HG03571 (cell line): ENCODE data around the gene LRRC36.

Source experiments
- ATAC-seq: cut with Tn5 transposase; IDR thresholded peaks from one replicate; pipeline ENCODE4 v1.9.1; 2021; ENCODE audit not compliant: unreplicated experiment

LRRC36 gene

DNA sequence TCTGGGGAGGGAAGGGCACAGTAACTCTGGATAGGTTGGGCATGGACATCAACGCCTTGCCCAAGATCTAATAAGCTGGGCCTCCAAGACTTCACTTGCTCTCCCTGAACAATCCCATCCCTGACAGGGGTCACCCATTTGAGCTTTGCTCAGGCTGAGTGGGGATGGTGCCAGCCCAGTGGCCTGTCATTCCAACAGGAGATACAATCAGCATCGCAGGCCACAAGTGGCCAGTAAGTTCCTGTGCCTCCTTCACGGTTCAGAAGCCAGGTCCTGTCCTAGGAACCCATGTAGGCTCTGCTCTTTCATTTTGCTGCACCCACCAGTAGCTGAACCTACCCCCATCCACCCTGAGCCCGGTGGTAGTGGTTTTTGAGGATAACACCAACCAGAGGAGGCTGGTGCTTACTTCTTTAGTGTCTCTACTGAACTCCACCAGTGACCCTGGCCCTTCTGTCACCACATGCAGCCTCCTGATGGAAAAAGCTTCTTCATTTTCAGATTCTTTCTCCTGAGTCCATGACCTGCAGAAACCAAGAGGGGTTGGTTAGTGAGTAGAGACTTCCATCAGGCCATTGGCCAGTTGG lies 32.4 kb upstream of the LRRC36 start:
- ATAC-seq: no peak

DNA sequence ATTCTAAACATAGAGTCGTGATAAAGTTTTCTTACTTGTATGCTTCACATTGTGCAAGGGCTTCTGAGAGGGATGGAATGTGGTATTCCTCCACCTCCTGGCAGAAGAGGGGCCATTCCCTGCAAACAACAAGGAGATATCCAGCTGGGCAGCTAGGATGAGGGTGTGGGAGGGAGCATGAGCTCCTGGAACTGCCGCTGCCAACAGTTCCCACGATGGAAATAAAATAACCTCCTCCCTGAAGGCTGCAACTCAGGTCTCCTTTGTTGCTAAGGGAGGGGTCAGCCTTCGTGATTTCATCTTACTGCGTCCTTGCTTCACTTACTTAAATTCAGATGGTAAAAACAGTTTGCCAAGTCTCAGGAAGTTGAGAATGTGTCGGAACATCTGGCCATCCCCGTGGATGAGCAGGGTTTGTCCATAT lies 31.7 kb upstream of the LRRC36 start:
- no peak for ATAC-seq

DNA sequence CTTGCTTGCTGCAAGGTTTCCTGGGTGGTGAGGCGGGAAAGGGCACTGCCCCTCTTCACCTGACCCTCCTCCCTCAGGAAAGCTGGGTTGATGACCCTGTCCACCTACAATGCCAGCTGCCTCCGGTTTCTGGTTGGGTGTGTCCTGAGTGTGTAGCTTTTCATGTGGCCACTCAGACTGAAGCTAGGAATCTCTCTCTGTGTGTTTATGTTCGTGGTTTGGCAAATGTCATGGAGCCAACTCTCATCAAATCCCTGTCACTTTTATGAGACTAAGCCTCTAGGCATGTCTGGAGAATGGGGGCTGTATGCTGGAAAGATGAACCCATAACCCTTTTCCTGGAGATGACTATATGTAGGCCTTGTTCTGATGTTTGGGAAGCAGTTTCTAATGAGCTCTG lies 30.2 kb upstream of the LRRC36 start:
- no peak for ATAC-seq

DNA sequence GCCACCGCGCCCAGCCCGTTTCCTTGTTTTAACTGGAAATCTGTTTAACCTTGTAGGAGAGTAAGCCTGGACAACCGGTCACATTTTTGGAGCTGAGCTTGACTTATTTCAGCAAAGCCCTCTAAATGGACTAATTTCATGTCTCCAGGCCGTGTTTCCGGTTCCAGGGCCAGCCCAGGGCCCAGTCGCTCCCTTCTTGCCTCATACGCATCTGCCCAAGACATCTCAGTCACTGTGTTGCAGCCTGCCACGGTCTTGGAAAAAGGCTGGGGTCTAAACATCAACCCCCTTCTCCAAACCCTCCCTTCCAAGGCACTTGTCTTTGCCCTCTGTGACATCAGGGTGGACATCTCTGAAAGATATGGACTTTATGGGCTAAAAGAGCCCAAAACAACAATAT lies 28.3 kb upstream of the LRRC36 start:
- ATAC-seq: no peak

DNA sequence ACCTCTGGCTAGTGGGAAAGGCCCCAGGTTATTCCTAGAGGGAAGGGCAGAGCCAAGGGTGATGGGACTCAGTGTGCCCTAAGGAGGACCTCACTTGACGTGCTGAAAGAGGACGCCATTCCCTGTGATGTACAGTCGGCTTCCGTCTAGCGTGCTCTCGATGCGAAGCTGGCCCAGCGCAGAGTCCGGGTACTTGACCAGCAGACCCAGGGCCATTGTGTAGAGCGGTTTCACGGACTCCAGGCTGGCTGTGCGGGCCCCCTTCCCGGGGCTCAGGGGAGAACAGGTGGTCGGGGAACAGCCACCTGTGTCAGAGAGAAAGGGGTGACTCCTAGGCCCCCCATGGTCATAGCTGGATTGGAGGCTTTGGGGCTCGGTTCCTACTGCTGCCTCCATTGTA lies 27.3 kb upstream of the LRRC36 start:
- ATAC-seq: no peak

DNA sequence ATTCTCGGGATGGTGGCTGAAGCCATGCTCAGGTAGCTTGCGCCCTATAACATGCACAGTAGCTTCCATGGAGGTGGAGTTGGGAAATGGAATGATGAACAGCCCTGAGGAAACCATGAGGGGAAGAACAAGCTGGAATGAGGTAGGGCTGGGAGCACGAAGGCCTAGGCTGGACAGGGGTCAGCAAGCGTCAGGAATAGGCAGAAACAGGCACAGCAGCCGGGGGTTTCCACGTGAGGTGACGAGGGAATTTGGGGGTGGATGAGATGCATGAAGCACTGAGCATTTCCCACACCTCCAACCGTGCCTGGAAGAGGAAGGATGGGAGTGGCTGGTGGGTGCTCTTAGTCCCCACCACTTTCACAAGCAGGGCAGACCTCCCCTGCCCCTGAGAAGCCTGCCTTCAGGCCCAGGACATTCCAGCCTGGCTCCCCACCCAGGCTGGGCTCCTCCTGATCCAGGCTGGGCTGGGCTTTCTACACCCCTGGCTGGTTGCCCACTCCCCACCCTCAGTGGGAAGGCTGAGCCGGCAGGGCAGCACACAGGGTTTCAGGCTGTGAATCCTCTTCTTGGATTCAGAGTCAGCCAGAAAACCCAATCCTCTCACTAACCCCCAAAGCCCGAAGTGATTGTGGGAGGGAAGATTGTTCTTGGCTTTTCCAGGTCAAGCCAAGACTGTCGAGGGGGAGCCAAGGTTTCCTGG lies 25.4 kb upstream of the LRRC36 start:
- ATAC-seq: no peak

DNA sequence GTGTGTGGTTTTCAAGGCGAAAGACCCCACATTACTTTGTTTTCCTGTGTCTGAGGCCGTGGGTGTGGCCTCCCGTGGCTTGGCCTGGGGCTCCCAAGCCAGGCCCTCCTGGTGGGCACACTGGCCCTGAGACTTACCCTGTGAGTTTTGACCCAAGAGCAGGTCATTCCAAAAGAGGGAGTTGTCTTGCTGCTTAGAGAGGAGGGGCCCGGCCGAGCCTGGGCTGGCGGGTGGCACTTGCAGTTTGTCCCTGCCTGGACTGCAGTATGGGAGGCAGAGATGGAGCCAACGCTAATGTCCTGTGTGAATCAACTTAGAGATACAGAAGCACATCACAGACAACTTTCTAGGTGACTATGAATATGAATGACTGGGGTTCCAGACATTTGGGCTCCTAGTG lies 24.5 kb upstream of the LRRC36 start:
- ATAC-seq: no peak

DNA sequence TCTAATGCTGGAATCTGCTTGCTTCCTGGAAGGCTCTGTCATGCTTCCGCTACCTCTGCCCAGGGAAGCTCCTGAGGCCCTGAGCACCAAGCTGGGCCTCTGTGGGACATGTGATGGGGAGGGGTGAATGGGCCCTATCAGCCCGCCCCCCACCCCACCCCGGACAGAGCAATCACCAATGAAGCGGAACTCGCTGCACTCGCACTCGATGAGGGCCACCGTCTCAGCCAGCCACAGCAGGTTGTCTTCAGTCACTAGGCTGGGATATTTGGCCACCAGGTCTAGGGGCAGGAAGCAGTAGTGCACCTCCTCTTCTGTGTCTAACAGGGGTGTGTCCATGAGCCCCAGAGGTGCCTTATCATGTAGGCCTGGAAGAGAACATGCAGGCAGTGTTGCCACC lies 23.6 kb upstream of the LRRC36 start:
- no peak for ATAC-seq

DNA sequence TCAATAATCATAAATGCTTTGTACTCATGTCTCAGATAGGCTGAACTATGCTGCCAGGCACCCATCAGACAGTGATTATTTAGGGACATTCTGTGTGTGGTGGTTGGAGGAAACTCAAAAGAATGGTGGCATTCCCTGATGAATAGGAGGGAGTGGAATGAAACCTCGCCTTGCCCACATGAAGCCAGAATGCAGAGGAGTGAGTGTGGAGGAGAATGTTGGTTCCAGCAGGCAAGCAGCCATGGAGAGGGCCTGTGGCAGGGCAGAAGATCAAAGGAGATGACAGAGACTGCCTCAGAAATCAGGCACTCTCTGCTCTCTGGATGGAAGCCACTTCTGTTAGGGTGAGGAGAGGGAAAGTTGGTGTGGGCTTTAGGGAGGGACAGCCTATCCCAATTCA lies 22.6 kb upstream of the LRRC36 start:
- no peak for ATAC-seq

DNA sequence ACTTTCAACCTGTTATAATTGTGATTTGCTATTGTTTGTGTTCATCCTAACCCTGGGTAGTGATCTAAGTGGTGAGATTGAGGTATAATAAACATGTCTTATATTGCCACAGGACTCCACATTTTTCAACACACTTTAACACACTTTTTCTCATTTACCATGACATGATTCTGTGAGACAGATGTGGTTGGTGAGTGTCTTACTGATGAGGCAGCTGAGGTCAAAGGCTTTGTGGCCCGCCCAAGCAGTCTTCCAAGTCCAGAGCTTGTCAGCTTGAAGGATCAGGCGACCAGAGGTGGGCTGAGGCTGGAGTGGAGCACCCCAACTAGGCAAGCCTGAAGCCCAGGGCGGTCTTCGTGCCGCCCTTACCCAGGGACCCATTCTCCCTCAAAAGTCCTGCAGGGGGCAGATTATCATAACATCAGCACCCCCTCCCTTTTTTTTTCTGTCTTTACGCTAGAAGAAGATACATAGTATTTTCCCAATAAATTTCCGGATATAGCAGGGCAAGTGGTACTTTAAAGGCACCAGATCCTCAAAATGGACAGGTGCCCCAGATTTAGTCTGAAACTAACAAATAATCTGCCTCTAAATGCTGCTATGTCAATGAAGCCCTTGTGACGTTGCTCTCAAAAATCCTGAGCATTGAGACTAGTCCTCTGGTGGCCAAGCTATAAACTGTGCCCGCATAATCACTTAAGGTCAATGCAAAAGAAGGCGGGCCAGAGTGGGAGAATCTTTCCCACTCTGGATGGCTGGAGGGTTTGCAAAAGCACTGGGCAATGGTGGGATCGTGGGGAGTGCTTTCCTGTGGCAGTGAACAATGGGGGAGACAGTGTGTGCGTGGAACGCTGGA lies 21.2 kb upstream of the LRRC36 start:
- ATAC-seq: no peak

DNA sequence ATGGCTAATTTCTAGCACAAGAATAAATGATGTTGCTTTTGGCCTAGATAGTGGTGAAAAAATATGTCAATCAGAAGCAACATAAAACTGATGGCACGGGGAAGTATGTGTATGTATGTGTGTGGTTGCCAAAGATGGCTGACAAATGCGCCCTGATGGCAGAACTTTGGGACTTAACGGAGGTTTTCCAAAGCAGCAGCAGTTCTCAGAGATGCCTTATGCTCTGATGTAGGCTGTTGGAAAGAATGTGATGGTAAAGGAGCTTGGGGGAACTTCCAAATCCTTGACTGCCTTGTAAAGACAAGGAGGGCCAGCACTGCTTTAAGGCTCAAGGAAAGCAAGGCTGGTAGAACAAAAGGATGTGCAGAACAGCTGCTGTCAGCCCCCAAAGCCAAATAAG lies 16.1 kb upstream of the LRRC36 start:
- no peak for ATAC-seq

DNA sequence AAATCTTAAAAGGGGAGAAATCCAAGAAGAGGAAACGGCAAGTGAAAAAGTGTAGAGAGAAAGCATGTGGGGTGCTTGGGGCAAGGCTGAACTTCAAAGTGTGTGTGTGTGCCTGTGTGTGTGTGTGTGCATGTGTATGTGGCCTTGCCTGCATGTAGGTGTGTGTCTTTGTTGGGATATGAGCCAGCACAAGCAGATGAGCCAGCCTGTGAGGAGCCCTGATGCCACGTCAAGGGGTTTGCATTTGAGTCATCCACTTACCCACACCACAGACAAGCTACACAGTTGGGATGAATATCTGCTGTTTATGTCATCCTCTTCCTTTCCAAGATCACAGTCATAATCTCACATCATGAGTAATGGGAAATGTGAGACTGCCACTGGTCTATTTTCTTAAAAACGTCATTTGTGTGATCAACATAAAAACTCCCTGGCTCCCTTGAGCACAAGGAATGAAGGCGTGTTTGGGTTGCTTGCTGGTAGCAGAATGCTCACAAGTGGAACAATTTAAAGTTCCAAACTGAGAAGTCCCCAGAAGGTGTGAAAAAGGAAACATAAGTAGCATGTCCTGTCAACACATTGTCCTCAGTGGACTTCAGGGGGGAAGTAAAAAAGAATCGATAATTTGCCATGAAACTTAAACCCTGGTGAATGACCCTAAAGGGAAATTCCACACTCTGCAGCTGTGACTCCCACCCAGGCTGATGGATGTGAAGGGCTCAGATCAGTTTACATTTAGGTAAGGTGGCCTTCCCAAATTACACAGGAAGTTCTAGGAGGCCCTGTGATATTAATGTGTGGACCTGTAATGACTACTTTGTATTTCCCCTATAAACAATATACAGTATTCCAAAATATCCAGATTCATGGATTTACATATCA lies 14.8 kb upstream of the LRRC36 start:
- ATAC-seq: no peak

DNA sequence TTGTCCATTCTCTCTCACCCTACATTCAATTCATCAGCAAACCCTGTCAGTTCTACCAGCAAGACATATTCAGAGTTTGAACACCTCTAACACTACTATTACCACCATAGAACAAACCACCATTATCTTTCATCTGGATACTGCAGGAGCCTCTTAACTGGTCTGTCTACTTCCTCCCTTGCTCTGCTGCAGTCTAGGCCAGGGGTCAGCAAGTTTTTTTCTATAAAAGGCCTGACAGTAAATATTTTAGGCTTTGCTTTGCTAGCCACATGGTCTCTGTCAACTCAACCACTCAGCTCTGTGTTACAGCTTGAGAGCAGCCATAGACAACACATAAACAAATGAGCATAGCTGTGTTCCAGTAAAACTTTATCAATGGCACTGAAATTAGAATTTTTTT lies 13.9 kb upstream of the LRRC36 start:
- no peak for ATAC-seq

DNA sequence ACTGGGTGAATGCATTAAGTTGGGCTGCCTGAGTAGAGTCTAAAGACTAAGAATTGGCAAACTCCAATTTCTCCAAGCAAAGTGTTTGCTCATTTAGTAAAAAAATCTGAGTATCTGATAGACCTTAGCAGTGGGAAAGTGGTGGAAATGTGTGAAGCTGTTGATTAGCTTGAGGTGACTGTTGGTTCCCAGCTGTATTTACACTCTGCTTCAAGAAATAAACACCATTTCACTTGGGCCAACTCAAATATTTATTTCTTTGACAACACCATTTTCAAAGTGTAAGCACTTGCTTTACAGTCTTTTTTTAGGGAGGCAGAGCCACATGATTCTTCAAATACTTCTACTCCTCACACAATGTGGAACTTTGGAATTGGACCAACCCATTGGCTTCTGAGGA lies 8.8 kb upstream of the LRRC36 start:
- ATAC-seq: no peak

DNA sequence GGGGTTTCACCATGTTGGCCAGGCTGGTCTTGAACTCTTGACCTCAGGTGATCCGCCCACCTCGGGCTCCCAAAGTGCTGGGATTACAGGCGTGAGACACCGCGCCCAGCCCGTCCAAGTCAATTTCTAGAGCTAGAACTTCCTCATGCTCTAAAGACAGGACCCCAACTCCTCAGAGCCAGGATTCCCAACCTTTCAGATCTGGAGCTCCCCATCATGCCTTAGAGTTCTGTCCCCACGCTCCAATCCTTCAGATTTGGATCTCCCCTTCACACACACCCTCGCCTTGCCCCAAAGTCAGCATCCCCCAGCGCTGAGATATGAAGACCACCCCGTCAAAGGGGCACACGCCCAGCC lies 522 bp upstream of the LRRC36 start:
- ATAC-seq: no peak

DNA sequence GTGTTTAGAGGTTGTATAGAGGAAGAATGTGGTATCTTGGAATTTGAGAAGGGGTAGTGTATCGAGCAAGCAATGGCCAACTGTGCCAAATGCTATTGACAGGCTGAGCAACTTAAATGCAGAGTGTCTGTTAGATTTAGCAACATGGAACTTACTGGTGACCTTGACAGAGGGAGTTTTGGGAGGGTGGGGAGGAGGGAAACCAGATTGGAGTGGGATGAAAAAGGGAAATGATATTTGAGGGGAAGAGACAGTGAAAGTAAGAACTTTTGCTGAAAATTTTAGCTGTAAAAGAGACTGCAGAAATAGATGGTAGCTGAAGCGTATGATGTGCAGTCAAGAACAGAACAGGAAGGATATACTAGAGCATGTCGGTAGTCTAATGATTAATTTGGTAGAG lies 1.1 kb downstream of the LRRC36 start:
- no peak for ATAC-seq

DNA sequence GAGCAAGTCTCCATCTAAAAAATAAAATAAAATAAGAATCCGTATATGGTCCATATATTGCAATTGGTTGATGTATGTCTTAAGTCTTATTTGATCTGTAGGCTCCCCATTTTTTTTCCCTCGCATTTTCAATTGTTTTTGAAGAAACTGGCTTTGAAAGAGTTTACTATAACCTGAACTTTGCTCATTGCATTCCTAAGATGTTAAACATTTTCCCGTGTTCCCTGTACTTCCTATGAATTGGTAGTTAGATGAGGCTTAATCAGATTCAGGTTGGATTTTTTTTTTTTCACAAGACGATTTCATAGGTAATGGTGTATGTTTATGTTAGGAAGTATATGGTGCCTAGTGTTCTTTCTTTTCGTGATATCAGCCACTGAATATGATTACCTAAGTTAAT lies 3.3 kb downstream of the LRRC36 start:
- no peak for ATAC-seq

DNA sequence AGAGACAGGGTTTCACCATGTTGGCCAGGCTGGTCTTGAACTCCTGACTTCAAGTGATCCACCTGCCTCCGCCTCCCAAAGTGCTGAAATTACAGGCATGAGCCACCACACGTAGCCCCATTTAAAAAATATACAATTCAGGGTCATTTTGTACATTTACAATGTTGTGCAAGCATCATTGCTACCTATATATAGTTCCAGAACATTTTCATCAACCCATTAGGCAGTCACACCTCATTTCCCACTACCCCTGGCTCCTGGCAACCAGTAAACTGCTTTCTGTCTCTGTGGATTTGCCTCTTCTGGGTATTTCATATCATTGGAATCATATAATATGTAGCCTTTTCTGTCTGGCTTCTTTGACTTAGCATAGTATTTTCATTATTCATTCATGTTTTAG lies 6.7 kb downstream of the LRRC36 start:
- no peak for ATAC-seq

DNA sequence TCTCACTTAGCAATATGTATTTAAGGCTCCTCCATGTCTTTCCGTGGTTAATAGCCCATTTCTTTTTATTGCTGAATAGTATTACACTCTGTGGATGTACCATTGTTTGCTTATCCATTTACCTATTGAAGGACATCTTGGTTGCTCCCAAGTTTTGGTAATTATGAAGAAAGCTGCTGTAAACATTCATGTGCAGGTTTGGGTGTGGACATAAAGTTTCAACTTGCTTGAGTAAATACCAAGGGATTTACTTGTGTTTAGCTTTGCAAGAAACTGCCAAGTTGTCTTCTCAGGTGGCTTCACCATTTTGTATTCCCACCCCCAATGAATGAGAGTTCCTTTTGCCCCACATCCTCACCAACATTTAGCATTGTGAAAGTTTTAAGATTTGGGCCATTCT lies 9.5 kb downstream of the LRRC36 start:
- no peak for ATAC-seq

DNA sequence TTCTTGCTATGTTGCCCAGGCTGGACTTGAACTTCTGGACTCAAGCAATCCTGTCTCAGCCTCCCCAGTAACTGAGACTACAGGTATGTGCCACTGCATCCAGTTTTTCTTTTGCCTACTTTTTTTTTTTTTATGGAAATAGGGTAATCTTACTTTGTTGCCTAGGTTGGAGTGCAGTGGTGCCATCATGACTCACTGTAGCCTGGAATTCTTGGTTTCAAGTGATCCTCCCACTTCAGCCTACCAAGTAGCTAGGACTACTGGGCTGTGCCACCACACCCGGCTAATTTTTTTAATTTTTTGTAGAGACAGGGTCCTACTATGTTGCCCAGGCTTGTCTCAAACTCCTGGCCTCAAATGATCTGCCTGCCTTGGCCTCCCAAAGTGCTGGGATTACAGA lies 10.0 kb downstream of the LRRC36 start:
- ATAC-seq: no peak

DNA sequence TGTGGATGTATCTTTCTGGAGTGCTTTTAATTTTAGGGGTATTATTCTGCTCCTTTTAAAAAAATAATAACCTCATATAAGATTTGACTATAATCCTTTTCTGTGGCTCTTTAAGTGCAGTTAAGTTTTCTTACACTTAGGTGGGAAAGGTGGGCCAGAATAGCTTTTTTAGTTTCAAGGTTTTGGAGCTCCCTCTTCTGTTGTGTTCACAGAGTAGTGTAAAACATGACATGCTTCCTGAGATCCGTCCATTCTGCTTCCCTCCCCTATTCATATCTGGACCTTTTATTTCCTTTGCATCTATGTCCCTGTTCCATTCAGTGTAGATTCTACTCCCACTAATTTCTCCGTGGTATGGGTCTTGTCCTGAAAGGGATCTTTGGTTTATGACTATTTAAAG lies 12.8 kb downstream of the LRRC36 start:
- ATAC-seq: no peak
